Suppressor macrophage (primary cell): ENCODE measurements around the gene SERPINB4.

Experiments
- DNase-seq, 4 experiments: peaks; one replicate each; pipeline ENCODE4 v3.0.0-alpha.2; 2020 to 2022

Gene SERPINB4

GRCh38 chr18:63626431-63626830, 17.6 kb downstream of the SERPINB4 start:
- no peak for DNase-seq

DNA sequence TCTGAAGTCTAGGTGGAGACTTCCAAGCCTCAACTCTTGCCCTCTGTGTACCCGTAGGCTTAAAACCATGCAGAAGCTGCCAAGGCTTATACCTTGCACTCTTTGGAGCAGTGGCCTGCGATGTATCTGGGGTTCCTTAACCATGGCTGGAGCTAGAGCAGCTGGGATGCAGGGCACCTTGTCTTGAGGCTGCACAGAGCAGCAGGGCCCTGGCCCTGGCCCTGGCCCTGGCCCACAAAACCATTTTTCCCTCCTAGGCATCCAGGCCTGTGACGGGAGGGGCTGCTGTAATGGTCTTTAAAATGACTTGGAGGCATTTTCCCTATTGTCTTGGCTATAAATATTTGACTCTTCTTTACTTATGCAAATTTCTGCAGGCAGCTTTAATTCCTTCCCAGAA, 19.2 kb downstream of the SERPINB4 start:
- DNase-seq: no peak

DNA sequence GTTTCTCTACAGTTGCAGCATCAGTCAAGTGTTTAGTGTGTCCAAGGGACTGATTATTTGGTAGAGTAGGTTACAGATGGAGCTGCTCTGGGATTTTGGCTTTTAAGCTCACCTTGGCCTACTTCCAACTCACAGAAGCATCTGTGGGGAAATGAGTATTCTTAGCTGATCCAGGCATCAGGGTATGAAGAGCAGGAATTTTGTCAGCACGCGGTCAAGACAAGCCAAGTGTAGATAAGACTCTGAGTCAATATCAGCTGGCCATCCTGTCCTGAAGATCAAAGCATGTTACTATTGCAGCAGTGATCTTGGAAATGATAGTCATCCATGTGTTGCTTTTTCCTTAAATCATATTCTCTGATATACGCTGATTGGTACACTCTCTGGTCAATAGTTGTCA, 24.4 kb downstream of the SERPINB4 start:
- no peak for DNase-seq

GRCh38 chr18:63617915-63618234, 26.2 kb downstream of the SERPINB4 start:
- DNase-seq: no peak

DNA sequence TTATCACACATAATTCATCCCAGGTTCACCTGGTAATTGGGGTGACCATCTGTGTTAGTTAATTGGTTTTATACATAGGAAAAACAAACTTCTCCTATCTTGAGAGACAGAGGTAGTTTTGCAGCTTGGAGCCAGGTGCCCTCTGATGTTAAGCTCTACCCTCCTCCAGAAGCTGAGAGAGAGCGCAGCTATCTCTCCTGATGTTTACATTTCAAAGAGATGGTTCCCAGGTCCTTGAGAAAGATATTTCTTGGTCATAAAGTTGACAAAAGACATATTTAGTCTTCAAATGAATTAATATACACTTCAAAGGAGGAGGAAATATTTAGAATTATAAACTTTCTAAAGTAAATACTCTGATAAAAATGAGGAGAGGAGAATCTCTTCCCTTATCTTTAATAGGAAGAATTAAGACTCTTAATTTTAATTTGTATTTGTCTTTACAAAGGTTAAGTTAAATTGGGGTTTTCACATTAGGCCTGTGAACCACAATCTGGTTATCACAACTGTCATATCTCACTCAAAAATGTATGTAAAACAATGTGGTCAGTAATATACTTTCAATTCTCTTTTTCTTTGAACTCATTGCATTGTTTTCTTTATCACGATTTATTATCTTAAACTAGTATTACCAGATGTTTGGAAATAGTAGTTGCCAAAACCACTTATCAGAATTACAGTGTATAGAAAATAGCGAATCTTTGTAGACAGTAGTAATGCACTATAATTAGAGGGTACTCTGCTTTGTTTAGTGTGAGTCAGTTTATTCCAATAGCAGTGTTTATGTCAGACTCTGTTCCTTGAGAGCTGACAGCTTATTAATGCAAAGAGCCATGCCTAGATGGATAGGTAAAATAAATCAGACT, 26.8 kb downstream of the SERPINB4 start:
- DNase-seq: no peak

- no peak for DNase-seq
Observed at GRCh38 chr18:63613420-63613819, 30.6 kb downstream of the SERPINB4 start.

DNA sequence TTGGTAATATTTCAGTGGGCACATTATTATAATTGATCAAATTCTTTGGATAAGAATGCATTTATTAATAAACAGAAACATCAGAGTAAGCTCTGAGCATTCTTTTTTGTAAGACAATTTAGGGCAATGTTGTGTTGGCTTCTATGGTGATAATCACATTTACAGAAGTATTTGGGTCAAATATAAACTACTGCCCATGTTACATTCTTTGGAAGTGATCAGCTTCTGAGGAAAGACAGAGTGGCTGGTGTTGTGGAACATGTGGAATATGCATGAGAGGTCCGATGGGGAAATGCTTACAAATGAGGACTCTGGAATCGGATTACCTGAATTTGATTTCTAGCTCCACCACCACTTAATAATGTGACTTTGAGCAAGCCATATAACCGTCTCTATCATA, 37.5 kb downstream of the SERPINB4 start:
- no peak for DNase-seq

DNA sequence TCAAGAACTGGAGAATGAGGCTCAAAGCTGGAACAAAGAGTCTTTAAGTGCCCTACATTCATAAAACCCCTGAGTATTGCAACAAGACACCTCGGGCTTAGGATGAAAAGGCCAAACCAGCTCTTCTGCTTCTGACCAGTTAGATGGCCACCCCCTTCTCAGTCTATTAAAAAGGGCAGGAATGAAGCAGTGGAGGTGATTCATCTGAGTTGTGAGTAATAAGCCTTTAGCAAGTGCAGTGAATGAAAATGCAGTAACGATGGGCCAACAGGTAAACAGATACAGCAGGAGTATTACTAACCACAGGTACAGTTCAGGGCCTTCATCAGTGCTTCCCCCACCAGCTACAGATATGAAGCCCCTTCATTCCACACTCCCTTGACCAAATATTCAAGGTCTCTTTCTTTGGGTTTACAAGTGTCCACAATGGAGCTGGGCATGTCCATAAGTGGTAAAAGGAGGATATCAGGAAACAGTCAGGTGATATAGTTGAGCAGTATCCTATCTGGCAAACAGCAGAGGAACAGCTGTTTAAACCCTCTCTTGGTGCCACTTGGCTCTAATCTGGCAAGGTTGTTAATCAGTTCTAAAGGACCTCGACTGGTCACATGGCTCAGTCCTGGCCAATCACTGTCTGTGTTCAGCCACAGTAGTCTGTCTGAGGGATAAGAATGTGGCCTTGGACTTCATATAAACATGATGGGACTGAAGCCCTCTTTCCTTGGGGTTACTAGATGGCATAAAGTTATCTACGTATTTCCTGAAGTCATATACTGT, 39.1 kb downstream of the SERPINB4 start:
- no peak for DNase-seq

DNA sequence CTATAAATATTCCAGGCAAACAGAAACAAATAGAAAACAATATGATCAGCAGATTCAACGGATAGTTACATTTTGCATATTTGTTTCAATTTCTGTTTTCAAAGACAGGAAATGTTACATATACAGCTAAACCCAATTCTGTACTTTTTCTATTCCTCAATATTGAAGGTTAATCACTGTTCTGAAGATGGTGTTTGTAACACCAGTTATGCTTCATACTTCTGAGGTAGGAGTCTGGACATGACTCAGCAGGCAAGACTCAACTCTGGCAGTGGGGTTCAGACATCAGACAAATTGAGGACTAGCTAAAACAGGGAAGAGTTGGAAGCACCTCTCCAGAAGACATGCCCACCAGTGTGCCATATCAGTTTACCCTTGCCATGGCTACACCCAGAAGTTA, 40.3 kb downstream of the SERPINB4 start:
- peak in 3 of 4 experiments; percentile 6 to 30 (median 24) for DNase-seq

DNA sequence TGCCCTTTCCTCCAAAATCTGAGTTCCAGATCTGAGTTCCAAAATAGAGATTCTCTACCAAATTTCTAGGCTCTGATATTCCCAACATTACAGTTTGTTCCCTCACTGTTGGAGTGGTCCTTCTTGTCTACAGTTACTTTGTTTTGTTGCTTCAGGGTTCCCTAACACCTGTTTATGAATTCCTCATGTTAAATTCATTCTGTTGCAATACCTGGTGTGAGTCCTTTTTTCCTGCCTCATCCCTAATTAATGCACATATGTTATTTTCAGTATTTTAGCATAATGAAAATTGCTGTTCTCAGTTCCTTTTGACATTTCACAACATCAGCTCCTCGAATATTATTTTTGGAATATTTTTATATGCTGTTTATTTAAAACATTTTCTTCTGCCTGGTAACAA, 40.7 kb downstream of the SERPINB4 start:
- DNase-seq: no peak

DNA sequence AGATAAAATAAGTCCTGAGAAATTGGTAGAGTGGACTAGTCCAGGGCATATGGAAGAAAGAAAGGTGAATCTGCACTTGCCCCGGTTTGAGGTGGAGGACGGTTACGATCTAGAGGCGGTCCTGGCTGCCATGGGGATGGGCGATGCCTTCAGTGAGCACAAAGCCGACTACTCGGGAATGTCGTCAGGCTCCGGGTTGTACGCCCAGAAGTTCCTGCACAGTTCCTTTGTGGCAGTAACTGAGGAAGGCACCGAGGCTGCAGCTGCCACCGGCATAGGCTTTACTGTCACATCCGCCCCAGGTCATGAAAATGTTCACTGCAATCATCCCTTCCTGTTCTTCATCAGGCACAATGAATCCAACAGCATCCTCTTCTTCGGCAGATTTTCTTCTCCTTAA, 47.1 kb downstream of the SERPINB4 start:
- no peak for DNase-seq

DNA sequence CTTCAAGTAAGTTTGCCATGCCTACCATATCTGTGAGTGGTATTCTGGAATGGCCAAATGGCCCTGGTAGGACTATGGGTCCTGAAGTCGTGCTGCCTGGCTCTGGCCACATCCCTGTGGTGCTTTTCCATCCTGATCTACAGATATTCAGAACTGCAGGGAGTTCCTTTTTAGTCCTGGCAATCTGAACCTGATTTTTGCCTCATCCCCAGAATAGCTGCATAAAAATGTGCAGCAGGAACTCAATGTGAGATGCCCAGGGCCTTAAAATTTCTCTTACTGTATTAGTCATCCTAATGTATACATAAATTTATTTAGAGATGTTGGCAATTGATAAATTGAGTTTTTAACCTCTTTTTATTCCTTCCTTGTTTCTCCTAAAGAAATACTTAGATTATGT, 51.6 kb downstream of the SERPINB4 start:
- DNase-seq: no peak

DNA sequence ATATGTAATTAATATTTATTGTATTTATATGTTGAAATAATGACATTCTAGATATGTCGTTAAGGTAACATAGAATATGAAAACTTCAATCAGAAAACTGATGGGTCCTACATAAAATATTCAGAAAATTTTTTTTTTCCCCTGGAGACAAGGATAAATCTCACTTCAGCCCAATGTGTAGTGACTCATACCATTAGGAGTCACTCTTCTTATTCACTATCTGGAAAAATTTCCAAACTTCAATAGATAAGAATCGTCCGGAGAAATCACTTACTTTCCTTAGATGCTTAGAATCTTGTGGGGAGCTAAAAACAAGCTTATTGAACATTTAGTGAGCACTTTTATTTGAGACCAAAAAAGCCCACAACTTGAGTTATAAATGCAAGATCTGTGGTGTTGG, 52.3 kb downstream of the SERPINB4 start:
- no peak for DNase-seq

- no peak for DNase-seq
Observed at GRCh38 chr18:63590966-63591695, 52.9 kb downstream of the SERPINB4 start.

- peak; percentile 84 to 93 (median 91) for DNase-seq
Observed at GRCh38 chr18:63590373-63590772, 53.7 kb downstream of the SERPINB4 start.

GRCh38 chr18:63588909-63589308, 55.1 kb downstream of the SERPINB4 start:
- DNase-seq: peak in 3 of 4 experiments; percentile 16 to 64 (median 58)
